Esophagus squamous epithelium (tissue), 4 donors: ENCODE data around the gene PRODH2.

Source experiments
- CTCF ChIP-seq, 6 experiments: fragments of 450-650 bp in 4 of 6; fragments of 200-600 bp in 2 of 6; sonication (generic) in 2 of 6; IDR thresholded peaks; one replicate each; pipeline ENCODE4 v1.5.1; 2016 to 2019; ENCODE audit warnings: antibody characterized with exemption in 6 of 6, mild to moderate bottlenecking in 4 of 6, moderate library complexity in 4 of 6
- POLR2A ChIP-seq, 4 donors: fragments of 450-650 bp; IDR thresholded peaks; one replicate each; pipeline ENCODE4 v1.6.1; 2017; ENCODE audit warnings: antibody characterized with exemption in 4 of 4, mild to moderate bottlenecking in 4 of 4, moderate library complexity in 3 of 4

GRCh38 chr19:35776102-35776788 lies 36.4 kb downstream of the PRODH2 start:
- TF ChIP-seq CTCF (IDR thresholded peaks at IDR 0.05) (no peak), POLR2A (IDR thresholded peaks at IDR 0.05) (no peak)
